Brain microvascular endothelial cell (primary cell): Measurements from ENCODE around the gene AQP12A.
"Not testable (repeated sequence)": the region's sequence is repeated elsewhere in the genome, so short reads cannot be mapped to it uniquely, and the experiment has no call there.

Experiments used
- DNase-seq: peaks from one replicate; pipeline ENCODE4 v3.0.0-alpha.2; 2020
- H3K27ac ChIP-seq: fragments of 250-450 bp; sonication (Bioruptor Pico); 2 replicates; pipeline ENCODE4 v1.5.1; 2020; ENCODE audit warnings: mild to moderate bottlenecking, moderate library complexity
- H3K27me3 ChIP-seq: fragments of 250-450 bp; sonication (Bioruptor Pico); replicated peaks from 2 replicates; pipeline ENCODE4 v1.5.1; 2020; ENCODE audit warnings: mild to moderate bottlenecking
- H3K36me3 ChIP-seq: fragments of 250-450 bp; sonication (Bioruptor Pico); replicated peaks from 2 replicates; pipeline ENCODE4 v1.5.1; 2020; ENCODE audit warnings: mild to moderate bottlenecking
- H3K4me3 ChIP-seq: 2 replicates; pipeline ENCODE4 v1.5.1; 2011; ENCODE audit warnings: low read depth, mild to moderate bottlenecking, control low read depth, low read length, moderate library complexity
- in situ Hi-C: cut with HindIII; loops from 2 replicates; pipeline ENCODE4 v1.10.0; 2017; ENCODE audit warnings: low sequenced_read_pairs, low pct_ligation_motif_present
- TF ChIP-seq, protein P1 (sequence below): IDR thresholded peaks from 2 replicates; pipeline ENCODE4 v1.5.1; 2011; ENCODE audit warnings: low read depth, mild to moderate bottlenecking, moderate library complexity, low read length, control low read depth, inconsistent platforms; ENCODE audit errors: missing control alignments

Gene AQP12A

DNA sequence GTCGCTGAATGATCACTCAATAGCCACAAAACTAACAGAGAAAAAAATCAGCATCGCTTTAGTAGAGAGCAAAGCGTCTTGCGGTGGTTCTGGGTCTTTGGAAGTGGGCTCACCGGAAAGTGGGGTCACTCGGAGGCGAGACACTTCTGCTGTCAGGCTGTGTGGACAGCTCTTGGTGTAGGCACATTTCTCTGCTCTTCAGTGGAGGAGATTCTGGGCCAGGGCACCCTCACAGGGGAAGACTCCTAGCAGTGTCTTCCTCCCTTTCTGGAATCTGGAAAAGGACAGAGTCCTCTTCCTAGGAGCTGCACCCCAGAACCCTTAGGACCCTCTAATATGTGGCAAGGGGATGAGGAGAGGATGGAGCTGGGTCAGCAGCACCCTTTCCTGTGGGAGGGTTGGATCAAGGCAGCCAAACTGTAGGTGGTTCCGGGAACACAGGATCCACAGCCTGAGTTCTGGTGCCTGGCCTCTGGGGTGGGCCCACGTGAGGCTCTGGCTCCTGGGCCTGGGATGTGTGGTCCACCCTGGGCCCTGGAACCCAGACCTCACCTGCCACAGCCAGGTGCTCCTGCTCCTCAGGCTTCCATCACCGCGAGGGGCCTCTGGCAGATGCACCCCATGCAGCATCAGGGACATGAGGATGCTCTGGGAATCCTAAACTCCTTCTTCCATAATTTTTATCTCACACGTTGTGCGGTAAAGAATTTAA, 41.3 kb upstream of the AQP12A start:
- in situ Hi-C loops, result no loop called here
- Histone ChIP-seq H3K4me3 (no peak overlapping the region), H3K27ac (no peak overlapping the region), H3K27me3 (peaks cover 34% of the 10 kb centered on the region), H3K36me3 (no peaks in the 10 kb centered on the region)
- DNase-seq, result no peak
- TF ChIP-seq, protein P1, sequence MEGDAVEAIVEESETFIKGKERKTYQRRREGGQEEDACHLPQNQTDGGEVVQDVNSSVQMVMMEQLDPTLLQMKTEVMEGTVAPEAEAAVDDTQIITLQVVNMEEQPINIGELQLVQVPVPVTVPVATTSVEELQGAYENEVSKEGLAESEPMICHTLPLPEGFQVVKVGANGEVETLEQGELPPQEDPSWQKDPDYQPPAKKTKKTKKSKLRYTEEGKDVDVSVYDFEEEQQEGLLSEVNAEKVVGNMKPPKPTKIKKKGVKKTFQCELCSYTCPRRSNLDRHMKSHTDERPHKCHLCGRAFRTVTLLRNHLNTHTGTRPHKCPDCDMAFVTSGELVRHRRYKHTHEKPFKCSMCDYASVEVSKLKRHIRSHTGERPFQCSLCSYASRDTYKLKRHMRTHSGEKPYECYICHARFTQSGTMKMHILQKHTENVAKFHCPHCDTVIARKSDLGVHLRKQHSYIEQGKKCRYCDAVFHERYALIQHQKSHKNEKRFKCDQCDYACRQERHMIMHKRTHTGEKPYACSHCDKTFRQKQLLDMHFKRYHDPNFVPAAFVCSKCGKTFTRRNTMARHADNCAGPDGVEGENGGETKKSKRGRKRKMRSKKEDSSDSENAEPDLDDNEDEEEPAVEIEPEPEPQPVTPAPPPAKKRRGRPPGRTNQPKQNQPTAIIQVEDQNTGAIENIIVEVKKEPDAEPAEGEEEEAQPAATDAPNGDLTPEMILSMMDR, result no peak

- no peak for DNase-seq
- no peak overlapping the region for H3K4me3 ChIP-seq
- H3K36me3 ChIP-seq, result no peaks in the 10 kb centered on the region
- H3K27ac ChIP-seq, result no peak overlapping the region
- in situ Hi-C loops, result no loop called here
- TF ChIP-seq, protein P1, result no peak
- peaks cover 31% of the 10 kb centered on the region for H3K27me3 ChIP-seq
Measured at GRCh38 chr2:240651185-240651584, 40.5 kb upstream of the AQP12A start.

- DNase-seq, result peak; percentile 59
- no peak overlapping the region for H3K4me3 ChIP-seq
- H3K27me3 ChIP-seq, result no peaks in the 10 kb centered on the region
- in situ Hi-C loops, result no loop called here
- H3K27ac ChIP-seq, result no peak overlapping the region
- TF ChIP-seq, protein P1, result no peak
- no peaks in the 10 kb centered on the region for H3K36me3 ChIP-seq
Measured at GRCh38 chr2:240655931-240656886, 35.5 kb upstream of the AQP12A start.

DNA sequence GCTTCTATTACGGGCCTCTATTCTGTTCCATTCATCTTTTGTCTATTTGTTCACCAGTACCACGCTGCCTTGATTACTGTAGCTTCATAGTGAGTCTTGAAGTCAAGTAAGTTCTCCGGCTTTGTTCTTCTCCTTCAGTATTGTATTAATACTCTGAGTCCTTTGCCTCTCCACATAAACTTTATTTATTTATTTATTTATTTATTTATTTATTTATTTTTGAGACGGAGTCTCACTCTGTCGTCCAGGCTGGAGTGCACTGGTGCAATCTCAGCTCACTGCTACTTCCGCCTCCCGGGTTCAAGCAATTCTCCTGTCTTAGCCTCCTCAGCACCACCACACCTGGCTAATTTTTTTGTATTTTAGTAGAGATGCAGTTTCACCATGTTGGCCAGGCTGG, 31.8 kb upstream of the AQP12A start:
- in situ Hi-C loops, H3K27me3 ChIP-seq, H3K36me3 ChIP-seq, H3K27ac ChIP-seq, H3K4me3 ChIP-seq, DNase-seq: not testable (repeated sequence)

- peak; percentile 27 for DNase-seq
- Histone ChIP-seq H3K36me3 (no peaks in the 10 kb centered on the region), H3K27ac (no peak overlapping the region), H3K27me3 (peaks cover 2% of the 10 kb centered on the region), H3K4me3 (no peak overlapping the region)
- TF ChIP-seq, protein P1, result no peak
- in situ Hi-C loops, result no loop called here
Measured at GRCh38 chr2:240662681-240663080, 29.0 kb upstream of the AQP12A start.

- no peaks in the 10 kb centered on the region for H3K36me3 ChIP-seq
- TF ChIP-seq, protein P1, result peak; percentile 34
- H3K4me3 ChIP-seq, result no peak overlapping the region
- peaks cover 2% of the 10 kb centered on the region for H3K27me3 ChIP-seq
- H3K27ac ChIP-seq, result no peak overlapping the region
- in situ Hi-C loops, result no loop called here
- DNase-seq, result no peak
Measured at GRCh38 chr2:240663546-240664190, 28.0 kb upstream of the AQP12A start.
